Neural cell (in vitro differentiated cells): ENCODE measurements around the gene PNPLA2. TPM values are rescaled to one million over a fixed set of nuclear protein-coding genes. Genes with fewer than 3 reads are reported as not detected.

Source experiments
- H2AFZ ChIP-seq: fragments of 200-600, 300-800 bp; sonication (generic), shearing (Covaris generic); 2 replicates; pipeline ENCODE4 v1.6.0; 2014; ENCODE audit warnings: low read depth, mild to moderate bottlenecking, antibody characterized with exemption, low read length, moderate library complexity
- H3F3A ChIP-seq: fragments of 200-600 bp; shearing (Covaris generic); 2 replicates; pipeline ENCODE4 v1.6.1; 2016; ENCODE audit warnings: mild to moderate bottlenecking, moderate library complexity, mixed read lengths, antibody characterized with exemption, low read length; ENCODE audit not compliant: insufficient read depth, poor library complexity, severe bottlenecking
- H3K27ac ChIP-seq: fragments of 200-600, 300-800 bp; sonication (generic), shearing (Covaris generic); 2 replicates; pipeline ENCODE4 v1.5.1; 2014; ENCODE audit warnings: mild to moderate bottlenecking, low read length, moderate library complexity
- H3K27me3 ChIP-seq: fragments of 300-800, 200-600 bp; sonication (generic), shearing (Covaris generic); 2 replicates; pipeline ENCODE4 v1.6.0; 2014; ENCODE audit warnings: mild to moderate bottlenecking, low read depth, low read length, moderate library complexity; ENCODE audit not compliant: insufficient read depth
- H3K36me3 ChIP-seq: fragments of 300-800, 200-600 bp; sonication (generic), shearing (Covaris generic); 2 replicates; pipeline ENCODE4 v1.5.1; 2014; ENCODE audit warnings: mild to moderate bottlenecking, antibody characterized with exemption, low read length, moderate library complexity; ENCODE audit not compliant: insufficient read depth
- H3K4me2 ChIP-seq: fragments of 300-800, 200-600 bp; sonication (generic), shearing (Covaris generic); 2 replicates; pipeline ENCODE4 v1.6.0; 2014; ENCODE audit warnings: mild to moderate bottlenecking, low read length
- H3K4me3 ChIP-seq: fragments of 300-800, 200-600 bp; sonication (generic), shearing (Covaris generic); 2 replicates; pipeline ENCODE4 v1.5.1; 2014; ENCODE audit warnings: mild to moderate bottlenecking, low read length, moderate library complexity
- H3K79me2 ChIP-seq: fragments of 200-600 bp; shearing (Covaris generic); replicated peaks from 2 replicates; pipeline ENCODE4 v1.6.0; 2014; ENCODE audit warnings: mild to moderate bottlenecking, low read length, moderate library complexity; ENCODE audit not compliant: insufficient read depth
- H3K9ac ChIP-seq: fragments of 300-800, 200-600 bp; sonication (generic), shearing (Covaris generic); 2 replicates; pipeline ENCODE4 v1.6.1; 2016; ENCODE audit warnings: mild to moderate bottlenecking, low read length, mixed read lengths
- H3K9me2 ChIP-seq: fragments of 200-600 bp; shearing (Covaris generic); 2 replicates; pipeline ENCODE4 v1.6.1; 2016; ENCODE audit warnings: mild to moderate bottlenecking, low read length, mixed read lengths; ENCODE audit not compliant: insufficient read depth
- H3K9me3 ChIP-seq: fragments of 200-600, 300-800 bp; sonication (generic), shearing (Covaris generic); 2 replicates; pipeline ENCODE4 v1.6.1; 2016; ENCODE audit warnings: mild to moderate bottlenecking, mixed run types, low read length, moderate library complexity, mixed read lengths
- H4K20me1 ChIP-seq: fragments of 200-600 bp; shearing (Covaris generic); 2 replicates; pipeline ENCODE4 v1.6.1; 2016; ENCODE audit warnings: mild to moderate bottlenecking, mixed run types; ENCODE audit not compliant: insufficient read depth
- CTCF ChIP-seq: fragments of 450-650 bp; IDR thresholded peaks from 2 replicates; pipeline ENCODE4 v1.5.1; 2014; ENCODE audit warnings: antibody characterized with exemption, mild to moderate bottlenecking, moderate library complexity; ENCODE audit not compliant: poor library complexity, severe bottlenecking
- EP300 ChIP-seq: fragments of 450-650 bp; conservative IDR thresholded peaks from 2 replicates; pipeline ENCODE4 v1.6.1; 2014; ENCODE audit warnings: antibody characterized with exemption, mild to moderate bottlenecking, moderate library complexity; ENCODE audit not compliant: poor library complexity, severe bottlenecking
- EZH2 ChIP-seq: fragments of 200-600, 300-800 bp; shearing (Covaris generic), sonication (generic); IDR thresholded peaks from 2 replicates; pipeline ENCODE4 v1.6.1; 2014; ENCODE audit warnings: antibody characterized with exemption, low read length, borderline replicate concordance, mild to moderate bottlenecking; ENCODE audit not compliant: insufficient read depth, poor library complexity, severe bottlenecking
- MXI1 ChIP-seq: fragments of 450-650 bp; conservative IDR thresholded peaks from 2 replicates; pipeline ENCODE4 v1.6.1; 2014; ENCODE audit warnings: antibody characterized with exemption, mild to moderate bottlenecking; ENCODE audit not compliant: poor library complexity, severe bottlenecking
- POLR2AphosphoS5 ChIP-seq: IDR thresholded peaks from 2 replicates; pipeline ENCODE4 v1.6.1; 2012
- RAD21 ChIP-seq: fragments of 450-650 bp; conservative IDR thresholded peaks from 2 replicates; pipeline ENCODE4 v1.6.1; 2014; ENCODE audit warnings: antibody characterized with exemption, mild to moderate bottlenecking, moderate library complexity
- REST ChIP-seq: IDR thresholded peaks from 2 replicates; pipeline ENCODE4 v1.6.1; 2012; ENCODE audit warnings: borderline replicate concordance
- SMC3 ChIP-seq: fragments of 450-650 bp; conservative IDR thresholded peaks from 2 replicates; pipeline ENCODE4 v1.6.1; 2014; ENCODE audit warnings: antibody characterized with exemption, mild to moderate bottlenecking, moderate library complexity; ENCODE audit not compliant: poor library complexity
- TAF1 ChIP-seq: IDR thresholded peaks from 2 replicates; pipeline ENCODE4 v1.6.1; 2012; ENCODE audit warnings: low read depth
- polyA plus RNA-seq: library from polyadenylated mRNA; depleted of rRNA; stranded (reverse); fragments of >200 nt; gene quantifications from 2 replicates; pipeline ENCODE4 v1.2.3, GENCODE V29; 2014

Gene PNPLA2
- polyA plus RNA-seq, 1 donor from 2014 or later: 7.8 TPM

GRCh38 chr11:852762-853161 is 34.0 kb downstream of the PNPLA2 start:
- Histone ChIP-seq H3K27ac (no peak overlapping the region), H3K79me2 (no peaks in the 10 kb centered on the region), H4K20me1 (no peaks in the 10 kb centered on the region)

DNA sequence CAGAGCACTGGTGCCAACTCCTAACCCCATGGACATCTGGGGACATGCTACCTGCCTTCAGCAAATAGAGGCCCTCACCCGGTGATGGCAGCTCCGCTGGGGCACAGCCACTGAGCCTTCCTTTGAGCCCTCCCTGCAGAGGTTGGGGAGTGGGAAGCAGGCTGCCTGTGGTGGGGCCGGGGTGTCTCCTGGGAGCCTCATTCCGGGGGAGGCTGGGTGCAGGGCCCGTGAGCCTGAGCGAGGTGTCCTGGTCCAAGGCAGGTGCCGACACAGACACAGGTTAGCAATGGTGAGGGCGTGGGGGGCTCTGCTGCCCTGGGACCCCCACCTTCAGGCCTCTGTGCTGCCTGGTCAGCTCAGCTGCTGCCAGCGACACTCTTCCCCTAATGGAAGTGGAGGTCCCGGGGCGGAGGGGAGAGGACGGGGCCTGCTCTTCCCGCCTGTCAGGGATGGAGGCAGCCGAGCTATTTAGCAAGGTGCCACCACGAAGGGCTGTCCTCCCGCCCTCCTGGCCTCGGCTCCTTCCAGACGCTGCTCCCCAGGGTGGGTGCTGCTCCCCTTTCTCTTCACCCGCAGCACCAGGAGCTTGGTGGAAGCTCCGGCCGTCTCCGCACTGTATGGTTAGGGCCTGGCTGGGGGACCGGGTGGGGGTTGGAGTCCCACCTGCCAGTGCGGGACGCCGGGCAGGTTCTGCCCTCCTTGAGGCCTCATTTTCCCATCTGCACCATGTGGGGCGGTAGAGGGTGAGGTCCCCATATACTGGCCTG is 35.2 kb downstream of the PNPLA2 start:
- H3K27ac ChIP-seq: no peak overlapping the region
- H3K79me2 ChIP-seq: no peaks in the 10 kb centered on the region
- H3K4me2 ChIP-seq: no peak overlapping the region
- H3K4me3 ChIP-seq: no peak overlapping the region
- H3K9ac ChIP-seq: no peak overlapping the region
- H3K9me2 ChIP-seq: no peaks in the 10 kb centered on the region
- H4K20me1 ChIP-seq: no peaks in the 10 kb centered on the region
- no peaks in the 10 kb centered on the region for H3K36me3 ChIP-seq
- no peak overlapping the region for H2AFZ ChIP-seq
- no peaks in the 10 kb centered on the region for H3K9me3 ChIP-seq
- peaks cover 5% of the 10 kb centered on the region for H3K27me3 ChIP-seq
- H3F3A ChIP-seq: no peaks in the 10 kb centered on the region
- no peak for TF ChIP-seq MXI1
- no peak for TF ChIP-seq REST
- no peak for TF ChIP-seq CTCF
- TF ChIP-seq EZH2: no peak
- no peak for TF ChIP-seq POLR2AphosphoS5

More at GRCh38 chr11:852762-853161, 34.0 kb downstream of the PNPLA2 start:
- no peak overlapping the region for H3K4me2 ChIP-seq
- H3K9me3 ChIP-seq: no peaks in the 10 kb centered on the region
- H3K9me2 ChIP-seq: no peaks in the 10 kb centered on the region
- no peak overlapping the region for H2AFZ ChIP-seq
- no peak for TF ChIP-seq POLR2AphosphoS5
- no peak for TF ChIP-seq REST
- TF ChIP-seq SMC3: no peak
- no peak for TF ChIP-seq RAD21
- TF ChIP-seq EP300: no peak
- TF ChIP-seq EZH2: no peak
- TF ChIP-seq TAF1: no peak
- TF ChIP-seq MXI1: no peak
- no peak for TF ChIP-seq CTCF
- no peaks in the 10 kb centered on the region for H3K36me3 ChIP-seq
- peaks cover 5% of the 10 kb centered on the region for H3K27me3 ChIP-seq
- H3F3A ChIP-seq: no peaks in the 10 kb centered on the region
- no peak overlapping the region for H3K4me3 ChIP-seq
- H3K9ac ChIP-seq: no peak overlapping the region
